Activated CD4-positive, alpha-beta T cell treated with anti-CD3 and anti-CD28 coated beads, Interleukin-2, amount 10 ng/mL, durations not matched to agents 24 days and 14 days (primary cell): ENCODE data around the gene ZSWIM7. TPM values are rescaled to one million over a fixed set of nuclear protein-coding genes. Genes with fewer than 3 reads are reported as not detected.
"Not testable (repeated sequence)": the region's sequence is repeated elsewhere in the genome, so short reads cannot be mapped to it uniquely, and the experiment has no call there.

Experiments used
- DNase-seq: peaks from one replicate; pipeline ENCODE4 v3.0.0; 2022
- H3K27ac Mint-ChIP-seq: one replicate; pipeline ENCODE4 v1.8.0; 2022; ENCODE audit warnings: mild to moderate bottlenecking, mixed read lengths
- H3K27me3 Mint-ChIP-seq: one replicate; pipeline ENCODE4 v1.8.0; 2022; ENCODE audit warnings: mixed read lengths
- H3K36me3 Mint-ChIP-seq: one replicate; pipeline ENCODE4 v1.8.0; 2022; ENCODE audit warnings: low read depth, mild to moderate bottlenecking, mixed read lengths
- H3K4me1 Mint-ChIP-seq: one replicate; pipeline ENCODE4 v1.8.0; 2021; ENCODE audit warnings: mixed read lengths
- H3K4me3 Mint-ChIP-seq: one replicate; pipeline ENCODE4 v1.8.0; 2022; ENCODE audit warnings: mild to moderate bottlenecking, moderate library complexity, mixed read lengths
- H3K9me3 Mint-ChIP-seq: one replicate; pipeline ENCODE4 v1.8.0; 2021; ENCODE audit warnings: mixed read lengths
- intact Hi-C: fragments of 100-400 bp; cut with micrococcal nuclease; formaldehyde crosslinking; loops from one replicate; pipeline ENCODE4 v1.15.1; 2023
- total RNA-seq: library from RNA; stranded (reverse); gene quantifications from 2 replicates; pipeline ENCODE4 v1.2.3, GENCODE V29; 2022

Gene ZSWIM7
- total RNA-seq, 1 donor from 2014 or later = 11.0 TPM

DNA sequence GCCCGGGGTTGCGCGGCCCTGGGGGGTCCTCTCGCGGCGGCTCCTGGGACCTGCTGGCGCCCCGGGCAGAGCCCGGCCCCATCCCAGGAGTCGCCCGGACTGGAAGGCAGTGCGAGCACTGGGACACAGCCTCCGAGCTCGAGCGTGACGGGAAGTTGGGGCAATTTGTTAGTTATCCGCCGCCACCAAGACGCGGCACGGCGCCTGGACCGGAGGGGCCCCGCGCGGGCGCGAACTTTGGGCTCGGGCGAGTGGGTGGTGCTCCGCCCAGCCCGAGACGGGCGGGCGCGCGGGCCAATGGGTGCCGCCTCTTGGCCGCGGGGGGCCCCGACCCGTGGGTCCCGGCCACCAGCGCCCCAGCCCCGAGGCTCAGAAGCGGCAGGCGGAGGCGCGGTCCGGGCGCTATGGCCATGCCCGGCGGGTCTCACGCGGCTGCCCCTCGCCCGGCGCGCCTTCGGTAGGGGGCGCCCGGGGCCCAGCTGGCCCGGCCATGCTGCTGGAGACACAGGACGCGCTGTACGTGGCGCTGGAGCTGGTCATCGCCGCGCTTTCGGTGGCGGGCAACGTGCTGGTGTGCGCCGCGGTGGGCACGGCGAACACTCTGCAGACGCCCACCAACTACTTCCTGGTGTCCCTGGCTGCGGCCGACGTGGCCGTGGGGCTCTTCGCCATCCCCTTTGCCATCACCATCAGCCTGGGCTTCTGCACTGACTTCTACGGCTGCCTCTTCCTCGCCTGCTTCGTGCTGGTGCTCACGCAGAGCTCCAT is 54.6 kb downstream of the ZSWIM7 start, which contains the start of gene ADORA2B:
Gene ADORA2B (plus strand): TSS at position 372 of the 768 bp plus-strand sequence. CDS start 119 bp downstream, at position 491.
- peak; percentile 86 for DNase-seq
- peak within 1 kb of the TSS; percentile 78 for H3K4me3 Mint-ChIP-seq
- H3K27me3 Mint-ChIP-seq = peaks cover 47% of the 10 kb centered on the region

DNA sequence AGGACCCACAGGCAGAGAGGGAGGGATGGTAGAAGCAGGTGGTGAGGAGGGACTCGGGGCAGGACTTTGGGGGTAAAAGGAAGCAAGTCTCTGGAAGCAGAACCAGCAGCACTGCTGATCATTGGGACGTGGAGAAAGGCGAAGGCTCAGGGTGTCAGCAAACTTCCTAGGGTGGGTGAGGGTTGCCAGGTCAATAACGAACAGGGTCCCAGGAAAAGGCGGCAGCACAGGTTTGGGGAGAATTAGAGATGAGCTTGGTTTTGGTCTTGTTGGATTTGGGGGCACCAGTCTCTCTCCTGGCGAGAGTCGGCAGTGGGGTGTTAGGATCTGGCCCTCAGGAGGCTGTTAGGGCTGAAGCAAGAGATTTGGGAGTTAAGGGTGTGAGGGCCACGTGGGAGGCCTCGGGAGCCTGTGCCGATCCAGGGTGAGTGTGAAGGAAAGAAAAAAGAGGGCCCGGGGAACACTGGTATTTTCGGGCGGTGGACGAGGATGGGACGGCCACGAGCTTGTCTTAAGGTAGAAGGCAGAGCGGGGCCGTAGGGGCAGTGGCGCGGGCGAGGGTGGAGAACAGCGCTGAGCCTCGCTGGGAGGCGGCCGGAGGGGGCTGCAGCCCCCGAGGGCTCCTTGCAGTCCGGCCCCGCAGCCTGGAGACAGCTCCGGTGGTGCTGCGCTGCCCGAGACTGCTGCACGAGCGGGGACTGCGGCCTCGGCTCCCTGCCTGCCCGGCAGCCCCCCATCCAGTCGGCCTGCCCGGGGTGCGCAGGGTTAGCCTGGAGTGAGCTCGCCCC is 55.3 kb downstream of the ZSWIM7 start:
- H3K27ac Mint-ChIP-seq = peak overlapping the region; percentile 46
- intact Hi-C loops = no loop called here
- no peaks in the 10 kb centered on the region for H3K9me3 Mint-ChIP-seq
- H3K4me1 Mint-ChIP-seq = peaks cover 13% of the 10 kb centered on the region
- peaks cover 2% of the 10 kb centered on the region for H3K36me3 Mint-ChIP-seq
- DNase-seq = no peak
- peaks cover 46% of the 10 kb centered on the region for H3K27me3 Mint-ChIP-seq
- H3K4me3 Mint-ChIP-seq = peak overlapping the region; percentile 78

More for the DNA sequence above, 54.6 kb downstream of the ZSWIM7 start, which contains the start of gene ADORA2B:
- Mint-ChIP-seq H3K27ac (peak within 1 kb of the TSS; percentile 53), H3K9me3 (no peaks in the 10 kb centered on the region), H3K4me1 (peaks cover 13% of the 10 kb centered on the region), H3K36me3 (peaks cover 2% of the 10 kb centered on the region)
- intact Hi-C loops = loop anchor here (1.0 kb wide), 2 partner anchors 14 to 53 kb away; no protein-coding TSS in a partner anchor

DNA sequence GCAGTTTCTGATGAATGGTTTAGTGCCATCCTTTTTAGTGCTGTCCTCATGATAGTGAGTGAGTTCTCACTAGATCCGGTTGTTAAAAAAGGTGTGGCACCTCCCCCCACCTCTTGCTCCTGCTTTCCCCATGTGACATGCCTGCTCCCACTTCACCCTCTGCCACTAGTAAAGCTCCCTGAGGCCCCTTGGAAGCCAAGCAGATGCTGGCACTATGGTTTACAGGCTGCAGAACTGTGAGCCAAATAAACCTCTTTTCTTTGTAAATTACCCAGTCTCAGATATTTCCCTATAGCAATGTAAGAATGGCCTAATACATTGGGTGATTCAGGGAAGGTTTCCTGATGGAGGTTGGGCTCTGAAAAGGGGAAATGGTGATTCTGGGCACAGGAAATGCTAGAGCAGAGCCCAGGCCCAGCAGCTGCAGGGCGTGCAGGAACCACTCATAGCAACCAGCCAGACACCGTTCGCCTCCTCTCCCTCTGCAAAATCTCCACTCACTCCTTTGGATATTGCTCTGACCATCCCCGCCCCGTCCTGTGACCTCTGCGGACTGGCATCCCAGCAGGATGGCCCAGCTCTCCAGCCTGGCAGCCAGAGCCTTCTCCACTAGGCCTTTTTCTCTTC is 57.2 kb downstream of the ZSWIM7 start:
- DNase-seq = no peak
- Mint-ChIP-seq H3K4me1 (peaks cover 13% of the 10 kb centered on the region), H3K9me3 (no peaks in the 10 kb centered on the region), H3K27ac (no peak overlapping the region), H3K36me3 (peaks cover 2% of the 10 kb centered on the region), H3K4me3 (no peak overlapping the region), H3K27me3 (peaks cover 45% of the 10 kb centered on the region)
- intact Hi-C loops = no loop called here

DNA sequence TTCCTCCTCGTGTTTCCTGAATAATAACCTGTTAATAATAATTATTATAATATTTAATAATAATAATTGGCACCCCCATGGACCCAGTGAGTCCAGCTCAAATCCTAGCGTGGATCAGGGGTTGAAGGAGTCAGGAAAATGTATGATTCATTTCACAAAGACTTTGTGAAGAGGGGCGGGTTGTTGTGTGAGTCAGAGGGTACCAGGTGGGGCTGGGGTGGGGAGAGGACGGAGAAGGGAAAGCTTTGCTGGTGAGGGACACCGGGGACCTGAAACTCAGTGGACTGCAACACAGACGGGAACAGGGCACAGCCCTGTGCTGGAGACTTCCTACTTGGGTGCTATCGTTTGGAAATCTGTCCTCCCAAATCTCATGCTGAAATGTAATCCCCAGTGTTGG is 57.7 kb downstream of the ZSWIM7 start:
- DNase-seq = no peak
- no peak overlapping the region for H3K4me3 Mint-ChIP-seq
- H3K27me3 Mint-ChIP-seq = peaks cover 44% of the 10 kb centered on the region
- intact Hi-C loops = no loop called here
- peaks cover 2% of the 10 kb centered on the region for H3K36me3 Mint-ChIP-seq
- H3K4me1 Mint-ChIP-seq = peaks cover 13% of the 10 kb centered on the region
- no peak overlapping the region for H3K27ac Mint-ChIP-seq
- H3K9me3 Mint-ChIP-seq = no peaks in the 10 kb centered on the region

DNA sequence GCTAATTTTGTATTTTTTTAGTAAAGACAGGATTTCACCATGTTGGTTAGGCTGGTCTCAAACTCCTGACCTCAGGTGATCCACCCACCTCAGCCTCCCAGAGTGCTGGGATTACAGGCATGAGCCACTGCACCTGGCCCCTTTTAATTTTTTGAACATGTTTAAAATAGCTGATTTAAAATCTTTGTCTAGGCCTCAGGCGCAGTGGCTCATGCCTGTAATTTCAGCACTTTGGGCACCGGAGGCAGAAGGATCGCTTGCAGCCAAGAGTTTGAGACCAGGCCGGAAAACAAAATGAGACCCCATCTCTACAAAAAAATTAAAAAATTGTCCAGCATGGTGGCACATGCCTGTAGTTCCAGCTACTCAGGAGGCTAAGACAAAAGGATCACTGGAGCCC is 63.0 kb downstream of the ZSWIM7 start:
- H3K4me3 Mint-ChIP-seq, H3K9me3 Mint-ChIP-seq, H3K27ac Mint-ChIP-seq, H3K36me3 Mint-ChIP-seq, intact Hi-C loops, DNase-seq, H3K4me1 Mint-ChIP-seq: not testable (repeated sequence)
- peaks cover 24% of the 10 kb centered on the region for H3K27me3 Mint-ChIP-seq

DNA sequence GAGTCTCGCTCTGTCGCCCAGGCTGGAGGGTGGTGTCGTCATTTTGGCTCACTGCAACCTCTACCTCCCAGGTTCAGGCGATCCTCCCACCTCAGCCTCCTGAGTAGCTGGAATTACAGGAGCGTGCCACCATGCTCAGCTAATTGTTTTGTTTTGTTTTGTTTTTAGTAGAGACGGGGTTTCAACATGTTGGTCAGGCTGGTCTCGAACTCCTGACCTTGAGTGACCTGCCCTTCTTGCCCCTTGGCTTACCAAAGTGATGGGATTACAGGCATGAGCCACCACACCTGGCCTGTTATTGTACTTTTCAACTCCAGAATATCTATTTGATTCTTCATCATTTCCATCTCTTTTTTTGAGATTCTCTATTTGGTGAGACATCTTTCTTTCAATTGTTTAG is 63.6 kb downstream of the ZSWIM7 start:
- Mint-ChIP-seq H3K4me3 (no peak overlapping the region), H3K36me3 (peaks cover 2% of the 10 kb centered on the region), H3K4me1 (no peaks in the 10 kb centered on the region), H3K27ac (no peak overlapping the region), H3K27me3 (peaks cover 24% of the 10 kb centered on the region), H3K9me3 (no peaks in the 10 kb centered on the region)
- intact Hi-C loops = no loop called here
- DNase-seq = no peak

DNA sequence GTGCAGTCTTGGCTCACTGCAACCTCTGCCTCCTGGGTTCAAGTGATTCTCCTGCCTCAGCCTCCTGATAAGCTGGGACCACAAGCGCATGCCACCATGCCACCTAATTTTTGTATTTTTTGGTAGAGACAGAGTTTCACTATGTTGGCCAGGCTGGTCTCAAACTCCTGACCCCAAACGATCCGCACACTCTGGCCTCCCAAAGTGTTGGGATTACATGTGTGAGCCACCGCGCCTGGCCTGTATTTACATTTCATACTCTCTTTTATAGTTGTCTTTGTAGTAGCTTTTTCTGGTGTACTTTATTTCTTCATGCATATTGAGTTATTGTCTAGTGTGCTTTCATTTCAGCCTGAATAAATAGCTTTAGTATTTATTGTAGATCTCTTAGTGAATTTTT is 64.6 kb downstream of the ZSWIM7 start:
- no peaks in the 10 kb centered on the region for H3K9me3 Mint-ChIP-seq
- no peaks in the 10 kb centered on the region for H3K36me3 Mint-ChIP-seq
- no peak for DNase-seq
- intact Hi-C loops = no loop called here
- no peaks in the 10 kb centered on the region for H3K4me1 Mint-ChIP-seq
- H3K27me3 Mint-ChIP-seq = peaks cover 15% of the 10 kb centered on the region
- H3K27ac Mint-ChIP-seq = no peak overlapping the region
- no peak overlapping the region for H3K4me3 Mint-ChIP-seq

DNA sequence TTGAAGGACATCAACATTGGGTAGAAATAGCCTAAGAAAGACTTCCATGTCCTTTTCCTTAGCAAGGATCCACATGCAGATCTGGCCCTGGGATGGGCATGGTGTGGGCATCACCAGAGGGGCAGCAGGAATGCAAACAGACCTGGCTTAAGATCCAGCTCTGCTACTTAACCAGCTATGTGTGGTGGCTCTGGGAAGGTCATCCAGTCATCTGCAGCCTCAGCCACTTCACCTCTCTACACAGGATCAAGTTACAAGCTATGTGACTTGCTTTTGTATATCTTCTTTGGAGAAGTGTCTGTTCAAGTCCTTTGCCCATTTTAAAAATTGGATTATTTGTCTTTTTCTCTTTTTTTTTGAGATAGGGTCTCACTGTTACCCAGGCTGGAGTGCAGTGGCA is 68.1 kb downstream of the ZSWIM7 start:
- no peak overlapping the region for H3K4me3 Mint-ChIP-seq
- H3K9me3 Mint-ChIP-seq = no peaks in the 10 kb centered on the region
- no peaks in the 10 kb centered on the region for H3K4me1 Mint-ChIP-seq
- intact Hi-C loops = no loop called here
- H3K36me3 Mint-ChIP-seq = no peaks in the 10 kb centered on the region
- H3K27ac Mint-ChIP-seq = no peak overlapping the region
- peaks cover 35% of the 10 kb centered on the region for H3K27me3 Mint-ChIP-seq
- no peak for DNase-seq

DNA sequence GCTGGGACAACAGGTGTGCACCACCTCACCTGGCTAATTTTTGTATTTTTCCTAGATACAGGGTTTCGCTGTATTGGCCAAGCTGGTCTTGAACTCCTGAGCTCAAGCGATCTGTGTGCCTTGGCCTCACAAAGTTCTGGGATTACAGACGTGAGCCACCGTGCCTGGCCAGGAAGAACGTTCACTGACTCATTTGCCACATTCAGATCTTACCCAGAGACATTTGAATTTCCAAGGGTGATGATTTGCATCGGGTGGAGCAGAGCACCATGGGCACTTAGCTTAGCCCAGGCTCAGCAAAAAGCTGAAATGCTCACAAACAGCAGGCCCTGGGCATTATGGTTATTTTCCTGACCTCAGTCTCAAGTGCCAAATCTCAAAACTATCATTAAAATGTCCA is 69.1 kb downstream of the ZSWIM7 start:
- Mint-ChIP-seq H3K27me3 (peaks cover 38% of the 10 kb centered on the region), H3K4me3 (no peak overlapping the region), H3K36me3 (no peaks in the 10 kb centered on the region), H3K4me1 (no peaks in the 10 kb centered on the region), H3K27ac (no peak overlapping the region), H3K9me3 (no peaks in the 10 kb centered on the region)
- no peak for DNase-seq
- intact Hi-C loops = no loop called here

DNA sequence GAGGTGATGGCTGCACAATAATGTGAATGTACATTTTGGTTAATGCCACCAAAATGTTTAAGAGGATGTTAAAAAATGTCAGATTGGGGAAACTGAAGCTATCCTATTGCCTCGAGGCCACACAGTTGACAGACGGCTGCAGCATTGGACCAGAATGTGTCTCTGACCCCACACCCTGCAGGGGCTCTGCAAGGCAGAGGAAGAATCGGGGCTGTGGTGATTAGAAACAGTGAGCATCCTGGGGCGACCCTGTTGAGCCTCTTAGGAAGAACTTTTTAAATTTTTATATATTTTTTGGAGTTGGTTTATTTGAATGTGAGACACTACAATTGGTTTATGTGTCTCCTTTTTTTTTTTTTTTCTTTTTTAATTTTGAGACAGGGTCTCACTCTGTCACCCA is 69.6 kb downstream of the ZSWIM7 start:
- DNase-seq = no peak

DNA sequence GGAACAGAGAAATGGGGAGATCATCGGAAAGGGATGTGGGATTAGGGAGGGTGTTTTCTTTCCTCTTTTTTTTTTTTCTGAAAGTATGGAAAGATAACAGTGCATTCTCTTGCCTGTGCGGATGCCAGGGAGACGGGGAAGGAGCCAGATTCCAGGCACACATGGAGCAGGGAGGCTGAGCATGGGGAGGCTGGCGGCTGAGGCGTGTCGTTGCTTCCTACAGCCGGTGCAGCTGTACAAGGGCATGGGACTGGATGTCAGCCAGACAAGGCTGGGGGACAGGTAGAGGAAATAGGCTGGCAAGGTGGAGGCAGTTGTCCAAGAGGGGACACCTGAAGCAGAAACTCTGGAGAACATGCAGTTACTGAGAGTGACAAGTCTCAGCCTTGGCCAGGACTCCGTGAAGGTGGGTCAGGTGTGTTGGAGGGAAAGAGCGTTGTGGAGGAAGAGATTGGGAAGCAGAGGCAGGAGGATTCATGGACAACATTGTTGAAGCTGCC is 71.2 kb downstream of the ZSWIM7 start:
- intact Hi-C loops = no loop called here
- Mint-ChIP-seq H3K36me3 (no peaks in the 10 kb centered on the region), H3K4me3 (no peak overlapping the region), H3K4me1 (no peaks in the 10 kb centered on the region), H3K9me3 (no peaks in the 10 kb centered on the region), H3K27me3 (peaks cover 33% of the 10 kb centered on the region), H3K27ac (no peak overlapping the region)
- no peak for DNase-seq

More for the DNA sequence above, 69.6 kb downstream of the ZSWIM7 start:
- intact Hi-C loops = no loop called here
- Mint-ChIP-seq H3K27ac (no peak overlapping the region), H3K9me3 (no peaks in the 10 kb centered on the region), H3K4me1 (no peaks in the 10 kb centered on the region), H3K27me3 (peaks cover 33% of the 10 kb centered on the region), H3K4me3 (no peak overlapping the region), H3K36me3 (no peaks in the 10 kb centered on the region)
